Gastroesophageal sphincter (tissue), 4 donors: ENCODE data around the gene CD300LB. TPM values are rescaled to one million over a fixed set of nuclear protein-coding genes. Genes with fewer than 3 reads are reported as not detected.
"Not testable (repeated sequence)": the region's sequence is repeated elsewhere in the genome, so short reads cannot be mapped to it uniquely, and the experiment has no call there.

Source experiments
- ATAC-seq: fragments of 150-250 bp; one replicate; pipeline ENCODE4 v1.9.1; 2016; ENCODE audit warnings: mild to moderate bottlenecking, moderate library complexity
- H3K27ac ChIP-seq, 4 donors: fragments of 200-600 bp; sonication (generic) in 3 of 4; 1 replicate in 3 of 4; 2 replicates in 1 of 4; pipeline ENCODE4 v1.5.1; 2016 to 2019
- H3K27me3 ChIP-seq: fragments of 200-600 bp; sonication (generic); one replicate; pipeline ENCODE4 v1.5.1; 2019
- H3K36me3 ChIP-seq, 2 donors: fragments of 200-600 bp; sonication (generic); one replicate each; pipeline ENCODE4 v1.5.1; 2019; ENCODE audit warnings: control low read depth in 1 of 2
- H3K4me1 ChIP-seq, 3 donors: fragments of 200-600 bp; sonication (generic); 1 replicate in 2 of 3; 2 replicates in 1 of 3; pipeline ENCODE4 v1.5.1; 2016 to 2019; ENCODE audit warnings: control low read depth in 2 of 3
- H3K4me3 ChIP-seq, 2 donors: fragments of 200-600 bp; sonication (generic); one replicate each; pipeline ENCODE4 v1.5.1; 2019; ENCODE audit warnings: mild to moderate bottlenecking in 1 of 2, moderate library complexity in 1 of 2
- H3K9me3 ChIP-seq, 3 donors: fragments of 200-600 bp; sonication (generic); one replicate each; pipeline ENCODE4 v1.5.1; 2017 to 2019; ENCODE audit warnings: control low read depth in 2 of 3
- EP300 ChIP-seq: sonication (generic); formaldehyde crosslinking; IDR thresholded peaks from one replicate; pipeline ENCODE4 v1.6.1; 2017; ENCODE audit warnings: antibody characterized with exemption, mild to moderate bottlenecking
- POLR2A ChIP-seq, 2 donors: fragments of 450-650 bp; IDR thresholded peaks; one replicate each; pipeline ENCODE4 v1.6.1; 2017; ENCODE audit warnings: antibody characterized with exemption in 2 of 2, mild to moderate bottlenecking in 2 of 2, moderate library complexity in 1 of 2
- POLR2AphosphoS5 ChIP-seq: sonication (generic); formaldehyde crosslinking; IDR thresholded peaks from one replicate; pipeline ENCODE4 v1.6.1; 2017; ENCODE audit warnings: antibody characterized with exemption
- WGBS, 2 donors: methylation state at CpG; one replicate each; pipeline ENCODE4 v1.1.5; 2018; ENCODE audit warnings: low coverage in 1 of 2; 5-methylcytosine and 5-hydroxymethylcytosine counted together
- total RNA-seq, 4 donors: library from RNA; depleted of rRNA; stranded (reverse); fragments of >200 nt; gene quantifications; one replicate each; pipeline ENCODE4 v1.1.0, GENCODE V29; 2016
- TF ChIP-seq, protein P1 (sequence below), 4 experiments: fragments of 200-600 bp in 2 of 4; fragments of 450-650 bp in 2 of 4; sonication (generic) in 1 of 4; IDR thresholded peaks; one replicate each; pipeline ENCODE4 v1.5.1; 2017 to 2019; ENCODE audit warnings: antibody characterized with exemption in 4 of 4, mild to moderate bottlenecking in 2 of 4, moderate library complexity in 2 of 4

CD300LB gene
- total RNA-seq, 4 donors from 2014 or later: 0.67 to 1.0 TPM; not detected in 2

DNA sequence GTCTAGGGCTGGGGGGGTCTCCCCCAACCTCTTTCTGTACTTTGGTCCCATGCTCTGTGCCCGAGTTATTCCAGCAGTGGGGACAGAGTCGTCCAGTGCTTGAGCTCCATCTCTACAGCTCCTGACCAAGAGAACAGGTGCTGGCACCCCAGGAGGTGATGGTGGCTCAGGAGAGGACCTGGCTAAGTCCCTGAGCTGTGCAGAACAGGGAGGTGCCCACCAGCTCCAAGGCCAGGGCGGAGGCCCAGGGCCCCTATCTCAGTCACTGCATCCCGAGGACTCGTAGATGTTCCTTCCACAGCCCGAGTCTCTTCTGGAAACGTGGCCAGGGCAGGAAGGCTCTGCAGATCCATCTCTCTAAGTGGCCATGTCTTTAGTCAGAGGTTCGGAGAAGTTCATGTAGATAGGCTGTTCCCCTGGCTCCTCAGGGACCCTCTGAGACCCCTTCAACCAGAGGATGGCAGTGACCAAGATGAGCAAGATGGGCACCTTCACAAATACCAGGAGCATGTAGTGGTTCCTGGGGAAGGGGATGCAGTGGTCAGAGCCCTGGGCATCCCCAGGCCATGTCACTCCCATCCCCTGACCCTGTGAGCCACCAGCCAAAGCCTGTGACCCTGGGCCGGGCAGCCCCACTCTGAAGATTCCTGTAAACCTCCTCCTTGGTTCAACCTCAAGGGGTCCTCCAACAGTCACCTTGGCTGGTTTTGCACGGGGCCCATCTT lies 8.7 kb downstream of the CD300LB start:
- H3K36me3 ChIP-seq: no peaks in the 10 kb centered on the region
- 78 to 93% methylated on average over 3 to 4 of the region's 10 CpGs for WGBS, 2 donors
- H3K9me3 ChIP-seq: peaks cover 0 to 14% (median 0%) of the 10 kb centered on the region in 3 donors
- H3K4me3 ChIP-seq: no peak overlapping the region
- no peaks in the 10 kb centered on the region for H3K4me1 ChIP-seq
- no peak for ATAC-seq
- H3K27ac ChIP-seq: no peak overlapping the region
- peaks cover 26% of the 10 kb centered on the region for H3K27me3 ChIP-seq
- no peak for TF ChIP-seq POLR2A (IDR thresholded peaks at IDR 0.05)

DNA sequence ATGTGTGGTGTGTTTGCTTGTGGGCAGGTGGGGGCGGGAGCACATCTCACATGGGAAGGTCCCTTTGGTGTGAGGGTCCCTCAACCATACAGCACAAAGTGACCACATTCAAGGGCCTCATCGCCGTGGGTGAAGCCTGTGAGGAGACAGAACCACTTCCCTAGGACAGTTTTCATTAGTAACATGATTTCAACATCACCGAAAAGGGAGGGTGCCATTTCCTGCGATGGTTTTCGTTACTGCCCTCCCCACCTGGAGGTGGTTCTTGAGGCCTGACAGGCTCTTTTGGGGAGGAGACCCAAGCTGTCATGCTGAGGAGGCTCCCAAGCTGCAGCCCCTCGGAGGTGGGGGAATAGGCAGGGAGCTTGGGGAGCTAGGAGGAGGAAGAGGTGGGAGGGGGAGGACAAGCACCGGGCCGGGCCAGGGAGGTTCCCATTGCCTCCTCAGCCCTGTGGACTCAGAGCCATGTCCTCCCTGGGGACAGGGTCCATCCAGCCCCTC lies 9.5 kb downstream of the CD300LB start:
- H3K4me1 ChIP-seq: no peaks in the 10 kb centered on the region
- peak overlapping the region in 1 of 2 donors; percentile 2 for H3K4me3 ChIP-seq
- peak overlapping the region in 3 of 4 donors; percentile 41 to 62 (median 55) for H3K27ac ChIP-seq
- no peak for ATAC-seq
- TF ChIP-seq, protein P1, sequence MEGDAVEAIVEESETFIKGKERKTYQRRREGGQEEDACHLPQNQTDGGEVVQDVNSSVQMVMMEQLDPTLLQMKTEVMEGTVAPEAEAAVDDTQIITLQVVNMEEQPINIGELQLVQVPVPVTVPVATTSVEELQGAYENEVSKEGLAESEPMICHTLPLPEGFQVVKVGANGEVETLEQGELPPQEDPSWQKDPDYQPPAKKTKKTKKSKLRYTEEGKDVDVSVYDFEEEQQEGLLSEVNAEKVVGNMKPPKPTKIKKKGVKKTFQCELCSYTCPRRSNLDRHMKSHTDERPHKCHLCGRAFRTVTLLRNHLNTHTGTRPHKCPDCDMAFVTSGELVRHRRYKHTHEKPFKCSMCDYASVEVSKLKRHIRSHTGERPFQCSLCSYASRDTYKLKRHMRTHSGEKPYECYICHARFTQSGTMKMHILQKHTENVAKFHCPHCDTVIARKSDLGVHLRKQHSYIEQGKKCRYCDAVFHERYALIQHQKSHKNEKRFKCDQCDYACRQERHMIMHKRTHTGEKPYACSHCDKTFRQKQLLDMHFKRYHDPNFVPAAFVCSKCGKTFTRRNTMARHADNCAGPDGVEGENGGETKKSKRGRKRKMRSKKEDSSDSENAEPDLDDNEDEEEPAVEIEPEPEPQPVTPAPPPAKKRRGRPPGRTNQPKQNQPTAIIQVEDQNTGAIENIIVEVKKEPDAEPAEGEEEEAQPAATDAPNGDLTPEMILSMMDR (IDR thresholded peaks at IDR 0.05): no peak
- TF ChIP-seq POLR2A (IDR thresholded peaks at IDR 0.05) (no peak), POLR2AphosphoS5 (no peak), EP300 (no peak)
- WGBS, 2 donors: 100% methylated on average over 2 of the region's 9 CpGs; no CpG with 5 or more reads in 1 of the 2 donors
- peaks cover 26% of the 10 kb centered on the region for H3K27me3 ChIP-seq
- peaks cover 0 to 14% (median 0%) of the 10 kb centered on the region in 3 donors for H3K9me3 ChIP-seq
- H3K36me3 ChIP-seq: no peaks in the 10 kb centered on the region

GRCh38 chr17:74520790-74521480 lies 10.3 kb downstream of the CD300LB start:
- Histone ChIP-seq H3K4me1 (no peaks in the 10 kb centered on the region), H3K27me3 (peaks cover 34% of the 10 kb centered on the region), H3K9me3 (peaks cover 0 to 14% (median 0%) of the 10 kb centered on the region in 3 donors), H3K27ac (peak overlapping the region in 3 of 4 donors; percentile 41 to 62 (median 55)), H3K4me3 (peak overlapping the region in 1 of 2 donors; percentile 2), H3K36me3 (no peaks in the 10 kb centered on the region)
- peak; percentile 46 for ATAC-seq
- TF ChIP-seq POLR2AphosphoS5 (no peak), POLR2A (IDR thresholded peaks at IDR 0.05) (no peak), EP300 (no peak)
- TF ChIP-seq, protein P1 (IDR thresholded peaks at IDR 0.05): no peak
- 78 to 92% methylated on average over 4 to 7 of the region's 21 CpGs for WGBS, 2 donors

- Histone ChIP-seq H3K9me3 (peaks cover 0 to 14% (median 0%) of the 10 kb centered on the region in 3 donors), H3K4me1 (no peaks in the 10 kb centered on the region), H3K36me3 (no peaks in the 10 kb centered on the region), H3K4me3 (no peak overlapping the region), H3K27me3 (peaks cover 31% of the 10 kb centered on the region), H3K27ac (no peak overlapping the region)
- peak; percentile 50 for ATAC-seq
- 85 to 88% methylated on average over 3 of the region's 3 CpGs for WGBS, 2 donors
- no peak for TF ChIP-seq POLR2AphosphoS5
Observed at GRCh38 chr17:74520016-74520434, 11.2 kb downstream of the CD300LB start.

DNA sequence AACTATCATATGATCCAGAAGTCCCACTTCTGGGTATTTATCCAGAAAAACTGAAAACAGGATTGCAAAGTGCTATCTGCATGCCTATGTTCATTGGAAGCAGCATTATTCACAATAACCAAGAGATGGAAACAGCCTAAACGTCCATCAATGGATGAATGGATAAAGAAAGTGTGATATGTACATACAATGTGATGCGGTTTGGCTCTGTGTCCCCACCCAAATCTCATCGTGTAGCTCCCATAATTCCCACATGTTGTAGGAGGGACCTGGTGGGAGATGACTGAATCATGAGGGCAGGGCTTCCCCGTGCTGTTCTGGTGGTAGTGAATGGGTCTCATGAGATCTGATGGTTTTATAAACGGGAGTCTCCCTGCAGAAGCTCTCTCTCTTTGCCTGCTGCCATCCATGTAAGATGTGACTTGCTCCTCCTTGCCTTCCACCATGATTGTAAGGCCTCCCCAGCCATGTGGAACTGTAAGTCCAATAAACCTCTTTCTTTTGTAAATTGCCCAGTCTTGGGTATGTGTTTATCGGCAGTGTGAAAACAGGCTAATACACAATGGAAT lies 12.8 kb downstream of the CD300LB start:
- not testable (repeated sequence) for ATAC-seq
- WGBS, 2 donors: 59 to 79% methylated on average over 4 to 5 of the region's 6 CpGs

GRCh38 chr17:74516561-74517328 lies 14.5 kb downstream of the CD300LB start:
- WGBS, 2 donors: 61 to 66% methylated on average over 2 to 3 of the region's 3 CpGs

More for the DNA sequence above, 12.8 kb downstream of the CD300LB start:
- not testable (repeated sequence) for H3K27ac ChIP-seq, H3K4me3 ChIP-seq, H3K4me1 ChIP-seq, H3K36me3 ChIP-seq
- Histone ChIP-seq H3K9me3 (peaks cover 0 to 13% (median 0%) of the 10 kb centered on the region in 3 donors), H3K27me3 (peaks cover 25% of the 10 kb centered on the region)

More at GRCh38 chr17:74516561-74517328, 14.5 kb downstream of the CD300LB start:
- Histone ChIP-seq H3K36me3 (no peaks in the 10 kb centered on the region), H3K4me1 (no peaks in the 10 kb centered on the region), H3K4me3 (no peak overlapping the region), H3K27ac (no peak overlapping the region), H3K27me3 (peaks cover 26% of the 10 kb centered on the region), H3K9me3 (no peaks in the 10 kb centered on the region)
- ATAC-seq: no peak
- TF ChIP-seq POLR2A (IDR thresholded peaks at IDR 0.05) (no peak), EP300 (no peak), POLR2AphosphoS5 (no peak)
- TF ChIP-seq, protein P1 (IDR thresholded peaks at IDR 0.05): no peak
